Activated T-cell treated with anti-CD3 and anti-CD28 coated beads, Interleukin-2, amount 50 U/mL, for 48 hours (primary cell): ENCODE results near the gene RDX.

Experiments
- DNase-seq, 2 experiments: peaks; one replicate each; pipeline ENCODE4 v3.0.0-alpha.2; 2020

RDX gene

GRCh38 chr11:110168033-110168803 lies 128.2 kb downstream of the RDX start:
- no peak for DNase-seq

DNA sequence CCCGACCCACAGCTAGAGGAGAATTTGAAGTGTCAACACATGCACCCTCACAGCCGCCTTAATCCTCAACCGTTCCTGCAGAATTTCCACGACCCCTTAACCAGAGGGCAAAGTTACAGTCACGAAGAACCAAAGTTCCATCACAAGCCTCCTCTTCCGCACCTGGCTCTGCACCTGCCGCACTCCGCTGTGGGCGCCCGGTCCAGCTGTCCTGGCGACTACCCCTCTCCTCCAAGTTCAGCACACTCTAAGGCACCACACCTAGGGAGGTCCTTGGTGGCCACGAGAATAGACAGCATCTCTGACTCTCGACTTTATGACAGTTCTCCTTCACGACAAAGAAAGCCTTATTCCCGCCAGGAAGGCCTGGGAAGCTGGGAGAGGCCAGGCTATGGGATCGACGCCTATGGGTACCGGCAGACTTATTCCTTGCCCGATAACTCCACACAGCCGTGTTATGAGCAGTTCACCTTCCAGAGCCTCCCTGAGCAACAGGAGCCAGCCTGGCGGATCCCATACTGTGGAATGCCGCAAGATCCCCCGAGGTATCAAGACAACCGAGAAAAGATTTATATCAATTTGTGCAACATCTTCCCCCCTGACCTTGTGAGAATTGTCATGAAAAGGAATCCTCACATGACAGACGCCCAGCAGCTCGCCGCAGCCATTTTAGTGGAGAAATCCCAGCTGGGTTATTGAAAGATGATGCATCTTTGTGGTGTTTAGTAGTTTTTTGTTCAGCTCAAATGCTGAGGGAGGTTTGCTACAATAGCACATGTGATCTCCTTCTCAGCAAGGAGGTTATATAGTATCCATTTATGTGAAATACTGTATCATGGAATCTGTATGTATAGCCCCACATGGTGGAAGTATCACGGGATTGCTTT lies 131.1 kb downstream of the RDX start:
- no peak for DNase-seq

DNA sequence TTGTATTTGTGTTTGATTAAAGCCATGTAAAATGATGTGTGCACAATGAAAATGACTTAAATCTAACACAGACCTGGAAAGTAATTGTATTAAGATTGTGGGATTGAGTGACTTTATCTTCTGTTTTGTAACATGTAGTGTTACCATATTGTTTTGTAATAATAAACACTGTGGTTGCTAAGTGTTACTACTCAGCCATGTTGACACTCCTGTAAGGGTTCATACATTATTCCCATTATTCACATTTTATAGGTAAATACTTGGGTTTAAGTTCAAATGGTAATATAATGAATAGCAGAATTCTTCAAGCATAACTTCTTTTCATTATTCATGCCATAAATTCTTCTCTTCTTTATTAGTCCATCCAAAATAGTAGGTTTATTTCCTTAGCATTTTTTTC lies 134.2 kb downstream of the RDX start:
- no peak for DNase-seq

DNA sequence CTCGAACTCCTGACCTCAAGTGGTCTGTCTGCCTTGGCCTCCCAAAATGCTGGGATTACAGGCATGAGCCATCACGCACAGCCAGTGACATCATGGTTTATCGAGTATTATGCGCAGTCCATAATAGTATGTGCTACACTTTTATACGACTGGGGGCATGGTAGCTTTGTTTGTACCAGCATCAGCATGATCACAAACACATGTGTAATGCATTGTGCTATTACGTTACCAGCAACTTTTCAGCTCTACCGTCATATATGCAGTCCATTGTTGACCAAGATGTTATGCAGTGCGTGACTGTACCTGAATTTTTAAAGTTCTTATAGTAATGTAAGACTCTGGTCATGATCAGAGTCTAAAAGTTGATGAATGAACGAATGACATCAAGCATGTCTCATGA lies 135.4 kb downstream of the RDX start:
- DNase-seq: no peak

DNA sequence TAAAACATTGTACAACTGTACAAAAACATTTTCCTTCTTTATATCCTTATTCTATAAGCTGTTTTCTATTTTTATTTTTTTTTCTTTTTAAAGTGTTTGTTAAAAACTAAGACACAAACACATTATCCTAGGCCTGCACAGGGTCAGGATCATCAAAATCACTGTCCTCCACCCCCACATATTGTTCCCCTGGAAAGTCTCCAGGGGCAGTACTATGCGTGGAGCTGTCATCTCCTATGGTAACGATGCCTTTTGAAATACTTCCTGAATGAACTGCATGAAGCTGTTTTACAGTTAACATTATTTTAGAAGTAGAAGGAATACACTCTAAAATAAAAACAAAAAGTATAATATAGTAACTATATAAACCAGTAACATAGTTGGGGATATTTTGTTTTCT lies 136.0 kb downstream of the RDX start:
- no peak for DNase-seq

GRCh38 chr11:110160016-110160415 lies 136.4 kb downstream of the RDX start:
- DNase-seq: no peak

DNA sequence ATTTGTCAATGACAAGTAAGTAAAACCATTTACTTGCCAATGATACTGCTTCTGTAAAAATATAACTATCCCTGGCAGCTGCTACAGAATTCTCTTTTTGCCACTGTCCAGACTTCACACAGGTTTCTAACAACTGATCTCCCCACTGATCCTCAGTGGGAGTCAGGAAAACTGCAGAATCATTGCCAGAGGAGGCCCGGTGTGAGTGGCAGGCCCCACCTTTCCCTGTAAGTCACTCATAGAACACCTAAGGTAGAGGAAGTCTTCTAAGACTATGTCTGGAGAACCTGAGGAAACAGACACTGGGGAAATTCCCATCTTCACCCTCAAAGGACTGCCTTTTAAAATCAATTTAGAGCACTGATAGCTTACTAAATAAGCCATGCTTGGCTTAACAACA lies 136.9 kb downstream of the RDX start:
- no peak for DNase-seq

GRCh38 chr11:110158317-110159200 lies 137.9 kb downstream of the RDX start:
- DNase-seq: no peak

DNA sequence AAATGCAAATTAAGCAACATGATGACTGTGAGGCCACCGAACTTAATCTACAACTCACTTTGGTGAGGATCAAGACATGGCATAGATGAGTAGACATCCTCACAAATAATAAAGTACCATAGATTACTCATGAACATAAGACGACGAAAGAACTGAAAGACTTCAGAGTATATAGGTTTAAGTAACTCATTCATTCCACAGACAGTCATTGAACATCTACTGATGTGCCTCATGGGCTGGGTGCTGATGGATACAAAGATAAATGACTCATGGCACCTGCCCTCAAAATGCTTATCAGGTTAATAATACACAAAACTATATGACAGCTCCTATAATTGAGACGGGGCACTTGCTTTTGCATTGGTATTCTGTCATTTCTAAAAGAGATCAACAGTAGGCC lies 139.9 kb downstream of the RDX start:
- DNase-seq: no peak

GRCh38 chr11:110153474-110153873 lies 142.9 kb downstream of the RDX start:
- DNase-seq: no peak

DNA sequence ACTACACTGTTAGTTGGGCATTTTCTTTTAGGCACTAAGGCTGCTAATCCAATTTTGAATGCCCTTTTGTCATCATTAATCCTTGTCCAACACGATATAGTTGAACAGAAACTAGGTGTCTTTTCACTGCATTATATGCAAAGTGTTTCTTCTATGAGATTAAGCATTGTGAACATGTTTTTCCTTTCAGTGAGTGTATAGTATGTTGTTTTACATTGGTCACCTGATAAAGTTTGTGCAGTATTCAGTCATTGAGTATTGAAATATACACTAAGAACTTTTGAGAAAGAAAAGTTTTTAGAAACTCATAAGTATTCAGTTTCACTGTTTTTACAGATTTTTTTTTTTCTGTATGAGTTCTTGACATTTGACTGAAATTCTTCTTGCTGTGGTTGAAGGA lies 144.2 kb downstream of the RDX start:
- DNase-seq: no peak

GRCh38 chr11:110148775-110149744 lies 147.4 kb downstream of the RDX start:
- no peak for DNase-seq

DNA sequence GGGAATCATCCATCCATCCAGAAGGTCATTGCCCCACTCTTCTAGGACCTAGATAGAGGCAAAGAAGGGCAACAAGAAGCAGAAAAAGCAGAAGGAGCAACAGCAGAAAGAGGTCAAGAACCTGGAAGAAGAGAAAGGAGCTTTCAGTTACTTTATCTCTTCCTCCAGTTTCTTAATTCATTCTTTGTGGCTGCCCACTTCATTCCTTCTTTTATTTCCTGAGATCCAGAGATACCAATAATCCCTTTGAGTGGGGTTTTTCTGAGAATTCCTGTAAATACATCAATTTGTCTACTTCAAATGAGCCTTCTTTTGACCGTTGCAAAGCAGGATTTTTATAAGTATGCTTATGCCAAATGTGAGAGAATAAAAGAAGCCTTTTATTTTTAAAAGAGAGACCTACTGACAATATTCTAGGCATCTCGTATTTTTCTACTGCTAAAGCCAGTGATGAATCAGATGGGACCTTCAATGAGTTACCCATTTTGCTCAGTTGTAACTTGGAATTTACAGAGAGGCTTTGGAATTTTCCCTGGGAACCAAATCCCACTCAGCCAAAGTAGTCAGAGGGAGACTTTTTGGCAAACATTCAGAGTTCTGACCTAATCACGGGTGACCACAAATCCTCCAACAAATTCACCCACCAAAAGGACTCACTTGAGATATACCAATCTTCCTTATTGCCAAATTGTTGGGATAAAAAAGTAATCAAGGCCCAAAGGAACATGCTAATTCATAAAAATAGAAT lies 148.3 kb downstream of the RDX start:
- no peak for DNase-seq

GRCh38 chr11:110141812-110142211 lies 154.6 kb downstream of the RDX start:
- no peak for DNase-seq

DNA sequence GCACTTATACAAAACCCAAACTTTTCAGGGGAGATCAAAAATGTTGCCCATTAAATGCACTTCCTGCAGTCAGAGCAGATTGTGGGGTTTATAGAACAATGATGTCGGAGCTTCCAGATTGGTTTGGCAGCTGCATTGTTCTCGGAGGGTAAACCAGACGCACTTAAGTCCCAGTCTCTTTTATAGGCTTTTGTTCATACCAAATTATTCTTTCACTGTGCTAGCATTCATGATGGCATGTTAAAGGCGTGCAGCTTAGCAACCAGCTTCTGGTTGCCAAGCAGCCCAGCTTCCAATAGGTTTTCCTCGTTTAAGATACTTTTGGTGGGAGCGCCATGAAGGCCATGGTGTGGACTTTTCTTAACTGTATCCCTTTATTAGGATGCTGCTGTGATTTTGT lies 162.3 kb downstream of the RDX start:
- DNase-seq: no peak

- no peak for DNase-seq
Observed at GRCh38 chr11:110133160-110133559, 163.3 kb downstream of the RDX start.

GRCh38 chr11:110131386-110132123 lies 164.9 kb downstream of the RDX start:
- no peak for DNase-seq

DNA sequence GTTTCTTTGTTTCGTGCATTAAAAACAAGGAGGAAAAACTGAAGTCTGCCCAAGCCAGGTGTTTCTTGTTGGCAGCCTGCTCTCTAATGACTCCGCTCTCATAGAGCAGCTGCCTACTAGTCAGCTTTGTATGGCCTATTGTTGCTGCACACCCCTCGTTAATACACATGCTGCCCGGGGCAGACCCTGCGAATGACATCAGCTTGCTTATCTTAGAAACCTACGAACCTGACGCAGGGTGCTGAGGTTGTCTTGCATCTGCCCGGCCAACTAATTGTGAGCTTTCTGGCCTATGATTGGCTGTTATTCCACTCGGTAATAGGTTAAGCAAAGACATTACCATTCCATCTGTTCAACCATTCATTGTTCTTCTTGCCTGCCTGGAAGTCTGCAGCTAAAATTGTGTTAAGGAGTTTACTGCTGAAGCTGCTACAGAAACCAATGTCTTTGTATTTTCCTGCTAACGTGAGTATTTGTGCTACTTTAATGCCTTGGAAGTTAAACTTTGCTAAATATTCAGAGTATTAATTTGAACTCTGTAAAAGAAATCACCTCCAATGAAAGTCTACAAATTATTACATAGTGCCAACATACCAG lies 165.7 kb downstream of the RDX start:
- no peak for DNase-seq

DNA sequence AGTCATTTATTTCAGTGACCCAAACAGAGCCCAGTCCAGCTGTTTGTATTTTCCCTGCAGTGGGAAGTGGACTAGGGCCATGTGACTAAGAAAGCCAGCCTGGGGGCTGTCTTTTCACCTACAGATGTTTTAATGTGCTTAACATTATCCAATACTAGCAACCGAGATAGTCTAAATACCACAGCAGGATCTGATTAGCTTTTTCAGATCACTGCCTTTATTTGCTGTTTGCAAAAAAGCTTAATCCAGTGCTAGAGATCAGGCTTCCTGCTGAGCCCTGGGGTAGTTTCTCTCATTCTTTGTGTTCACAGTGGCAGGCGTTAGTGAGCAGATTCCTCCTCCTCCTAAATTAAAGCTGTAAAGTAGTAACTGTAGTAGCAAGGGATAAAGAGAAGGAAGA lies 168.3 kb downstream of the RDX start:
- DNase-seq: no peak

GRCh38 chr11:110126936-110127335 lies 169.5 kb downstream of the RDX start:
- no peak for DNase-seq
